Stromal cell of bone marrow (primary cell): ENCODE data around the gene DNAJB5.
A peak's percentile ranks its signal among the peaks of the same experiment; 100 is the strongest.
"Not testable (repeated sequence)": the region's sequence is repeated elsewhere in the genome, so short reads cannot be mapped to it uniquely, and the experiment has no call there.

Source experiments
- DNase-seq: peaks from one replicate; pipeline ENCODE4 v3.0.0-alpha.2; 2012; ENCODE audit warnings: low read depth

The DNAJB5 gene

DNA sequence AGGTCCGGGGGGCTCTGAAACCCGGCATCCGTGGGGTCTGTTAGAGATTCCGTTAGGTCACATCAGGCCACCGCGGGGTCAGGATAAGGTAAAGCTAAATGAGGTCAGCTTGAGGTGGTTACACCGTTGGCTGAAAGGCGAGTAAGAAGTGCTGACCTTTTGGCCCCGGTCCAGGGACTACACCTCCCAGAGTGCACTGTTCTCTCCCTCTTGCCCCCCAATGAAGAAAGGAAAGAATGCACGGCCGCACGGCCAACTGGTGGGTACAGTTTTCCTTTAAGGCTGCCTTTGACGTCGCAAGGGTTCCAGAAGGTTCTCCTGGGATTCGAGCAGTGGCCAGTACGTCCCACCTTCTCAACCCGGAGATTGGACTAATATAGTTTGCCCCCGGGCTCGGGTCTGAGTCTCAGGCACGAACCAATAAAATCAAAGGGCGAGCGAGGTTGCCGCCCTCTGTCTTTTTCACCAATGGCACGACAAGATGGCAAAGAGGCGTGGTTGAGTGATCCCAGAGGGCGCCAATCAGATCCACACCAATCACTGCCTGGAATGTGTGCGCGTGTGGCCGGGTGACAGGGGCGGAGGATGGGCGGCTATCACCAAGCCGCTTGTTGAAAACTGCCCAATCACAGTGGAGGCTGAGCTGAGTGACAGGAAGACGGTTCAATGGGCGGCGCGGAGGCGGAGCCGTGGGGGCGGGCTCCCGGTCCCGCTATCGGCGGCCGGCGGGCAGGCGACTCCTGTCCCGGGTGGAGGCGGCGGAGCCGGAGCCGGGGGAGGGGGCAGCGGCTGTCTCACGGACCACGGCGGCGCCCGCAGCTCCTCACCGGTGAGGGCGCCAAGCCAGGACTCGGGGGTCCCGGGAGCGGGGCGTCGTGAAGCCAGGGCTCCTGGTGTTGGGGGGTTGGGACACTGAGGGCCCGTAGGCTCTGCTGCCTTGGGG lies at the start of gene DNAJB5:
Gene DNAJB5, plus strand, starts transcription at position 743 of the 943 bp plus-strand sequence. CDS start 886 bp downstream, outside the sequence.
- peak; percentile 99 for DNase-seq

DNA sequence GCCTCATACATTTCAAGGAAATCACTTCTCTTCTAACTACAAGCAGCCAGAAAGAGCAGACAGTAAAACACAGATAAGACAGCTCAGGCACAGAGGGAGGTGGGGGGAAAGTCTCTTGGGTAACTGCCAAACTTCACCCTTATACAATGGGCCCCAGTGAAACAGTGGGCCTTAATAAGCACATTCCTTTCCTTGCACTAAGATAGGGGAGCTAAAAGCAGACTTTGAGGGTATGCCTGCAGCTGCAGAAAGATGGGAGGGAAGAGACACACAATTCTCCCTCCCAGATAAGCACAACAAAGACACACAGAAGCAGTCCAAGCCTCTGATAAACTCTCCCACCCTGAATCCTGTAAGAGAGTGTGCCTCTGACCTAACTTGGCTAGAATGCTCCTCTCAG lies 49.6 kb upstream of the DNAJB5 start:
- not testable (repeated sequence) for DNase-seq

GRCh38 chr9:34948451-34948850 lies 41.1 kb upstream of the DNAJB5 start:
- no peak for DNase-seq

GRCh38 chr9:34954225-34954624 lies 35.3 kb upstream of the DNAJB5 start:
- no peak for DNase-seq

GRCh38 chr9:34956066-34956465 lies 33.5 kb upstream of the DNAJB5 start:
- DNase-seq: not testable (repeated sequence)

DNA sequence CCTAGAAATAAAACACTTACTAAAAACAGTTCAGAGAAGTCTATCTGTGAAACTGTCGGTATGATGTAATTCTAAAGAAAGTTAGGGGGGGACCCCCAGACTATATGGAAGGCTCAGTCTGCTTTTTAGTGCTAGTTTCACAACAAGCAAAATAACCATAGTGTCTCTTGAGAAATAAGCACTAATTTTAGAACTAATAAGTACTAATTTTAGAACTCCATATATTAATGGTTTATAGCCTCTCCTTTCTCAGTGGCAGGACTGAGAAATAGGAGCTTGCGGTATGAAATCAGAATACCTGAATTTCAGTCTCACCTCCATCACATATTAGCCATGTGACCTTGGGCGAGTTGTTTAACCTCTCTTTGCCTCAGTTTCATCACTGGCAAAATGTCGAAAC lies 32.9 kb upstream of the DNAJB5 start:
- no peak for DNase-seq

DNA sequence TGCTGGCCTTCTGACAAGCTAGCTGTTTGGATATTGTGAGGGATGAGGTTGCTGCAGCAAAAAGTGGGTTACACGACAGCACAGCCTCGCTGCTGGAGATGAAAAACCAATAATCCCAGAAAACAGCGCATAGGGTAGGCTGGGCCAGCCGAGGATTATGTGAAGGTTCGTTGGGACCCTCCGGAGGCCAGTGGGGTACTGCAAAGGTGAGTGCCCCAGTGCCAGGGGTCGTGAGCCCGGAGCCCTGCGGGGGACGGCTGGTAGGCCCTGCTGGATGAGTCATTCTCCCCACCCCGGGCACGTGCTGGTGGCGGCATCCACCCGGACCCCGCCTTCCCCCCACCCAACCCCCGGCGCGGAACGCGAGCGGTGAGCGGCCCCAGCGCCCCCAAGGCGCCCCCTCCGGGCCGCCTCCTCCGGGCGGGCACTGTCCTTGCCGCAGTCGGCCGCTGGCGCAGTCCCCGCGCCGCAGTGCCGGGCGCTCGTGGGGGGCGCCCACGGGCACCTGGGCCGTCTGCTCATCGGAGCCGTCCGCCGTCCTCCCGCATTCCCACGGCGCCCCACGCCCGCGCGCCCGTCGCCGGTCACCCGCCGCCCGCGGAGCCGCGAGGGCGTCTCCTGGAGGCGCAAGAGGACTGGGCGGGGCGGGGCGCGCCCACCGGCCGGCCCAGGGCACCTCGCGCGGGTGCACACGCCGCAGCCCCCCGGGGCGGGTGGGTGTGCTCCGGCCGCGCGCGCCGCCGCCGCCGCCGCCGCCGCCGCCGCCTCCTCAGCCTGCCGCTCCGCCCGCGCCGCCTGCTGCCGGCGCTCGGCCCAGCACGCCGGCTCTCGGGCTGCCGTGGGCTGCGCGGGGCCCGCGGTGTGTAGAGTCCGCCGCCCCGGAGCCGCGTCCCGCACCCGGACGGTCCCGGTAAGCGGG lies 31.8 kb upstream of the DNAJB5 start, which contains the start of gene PHF24:
Gene PHF24, plus strand, starts transcription at position 794 of the 919 bp plus-strand sequence. CDS start 13,014 bp downstream, outside the sequence.
- no peak for DNase-seq

GRCh38 chr9:34958411-34958982 lies 31.0 kb upstream of the DNAJB5 start:
- no peak for DNase-seq

DNA sequence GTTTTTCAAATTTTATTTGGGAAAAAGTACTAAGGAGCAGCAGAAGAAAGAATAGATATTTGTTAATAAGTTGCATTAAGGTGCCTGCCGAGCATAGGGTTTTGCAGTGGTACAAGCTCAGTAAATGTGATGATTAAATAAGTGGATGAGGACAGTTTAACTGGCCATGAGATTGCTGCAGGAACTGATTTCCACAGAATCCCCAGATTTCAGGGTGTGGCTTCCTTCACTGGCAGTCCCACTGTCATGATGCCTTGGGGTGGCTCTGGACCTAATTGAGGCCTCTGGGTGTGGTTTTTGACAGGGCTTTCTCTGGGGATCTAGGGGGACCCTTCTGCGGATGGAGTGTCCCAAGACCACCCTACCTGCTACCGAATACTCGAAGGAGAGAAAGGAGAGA lies 30.1 kb upstream of the DNAJB5 start:
- no peak for DNase-seq

- DNase-seq: peak; percentile 14
These were observed 27.7 kb upstream of the DNAJB5 start for GRCh38 chr9:34961574-34962490.

GRCh38 chr9:34962546-34962945 lies 27.0 kb upstream of the DNAJB5 start:
- no peak for DNase-seq

DNA sequence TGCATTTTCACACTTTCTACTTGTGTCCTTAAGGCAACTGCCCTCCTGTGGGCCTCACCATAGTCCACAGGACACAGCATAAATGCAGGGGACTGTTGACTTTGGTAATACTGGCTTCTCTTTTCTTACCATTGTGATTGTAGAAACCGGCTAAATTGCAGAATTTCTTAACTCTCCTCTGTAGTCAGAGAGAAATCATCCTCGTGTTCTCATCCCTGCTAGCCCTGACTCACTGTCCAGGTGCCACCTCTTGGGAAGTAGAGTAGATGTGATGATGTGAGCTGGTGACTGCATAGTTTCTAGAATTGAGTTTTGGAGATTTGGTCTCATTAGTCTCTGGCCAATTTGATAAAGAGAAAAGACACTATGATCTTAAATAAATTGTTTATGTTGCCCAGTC lies 26.0 kb upstream of the DNAJB5 start:
- no peak for DNase-seq

- DNase-seq: no peak
These were observed 25.1 kb upstream of the DNAJB5 start for GRCh38 chr9:34964458-34964857.

GRCh38 chr9:34971146-34971811 lies 18.3 kb upstream of the DNAJB5 start:
- no peak for DNase-seq

DNA sequence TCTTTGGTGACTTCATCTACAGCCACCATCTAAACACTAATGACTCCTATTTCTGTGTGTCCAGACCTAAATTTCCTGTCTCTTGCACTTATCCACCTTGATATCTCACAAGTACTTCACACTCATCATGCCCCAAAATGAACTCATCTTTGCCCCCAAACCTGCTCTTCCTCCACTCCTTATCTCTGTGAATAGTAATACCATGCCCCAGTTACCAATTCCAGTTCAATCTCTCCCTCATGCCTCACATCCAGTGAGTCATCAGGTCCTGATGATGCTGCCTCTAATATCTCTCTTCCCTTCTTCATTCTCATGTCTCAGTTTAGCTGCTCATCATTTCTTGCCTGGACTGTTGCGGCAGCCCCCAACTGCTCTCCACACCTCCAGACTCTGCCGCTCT lies 14.9 kb upstream of the DNAJB5 start:
- no peak for DNase-seq

DNA sequence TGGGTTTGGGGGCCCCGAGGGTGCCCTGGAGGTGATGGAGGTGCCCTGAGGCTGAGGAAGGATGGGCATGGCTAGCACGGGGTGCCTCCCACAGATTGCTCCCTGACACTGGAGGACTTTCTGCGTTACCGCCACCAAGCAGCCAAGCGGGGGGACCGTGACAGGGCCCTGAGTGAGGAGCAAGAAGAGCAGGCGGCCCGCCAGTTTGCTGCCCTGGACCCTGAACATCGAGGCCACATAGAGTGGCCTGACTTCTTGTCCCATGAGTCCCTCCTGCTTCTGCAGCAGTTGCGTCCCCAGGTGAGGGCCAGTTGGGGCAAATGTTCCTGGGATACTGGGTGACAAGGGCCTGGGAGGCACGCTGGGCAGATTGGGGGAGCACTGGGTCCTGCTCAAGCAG lies 13.1 kb upstream of the DNAJB5 start:
- DNase-seq: no peak

- DNase-seq: no peak
These were observed 12.6 kb upstream of the DNAJB5 start for GRCh38 chr9:34976992-34977391.

DNA sequence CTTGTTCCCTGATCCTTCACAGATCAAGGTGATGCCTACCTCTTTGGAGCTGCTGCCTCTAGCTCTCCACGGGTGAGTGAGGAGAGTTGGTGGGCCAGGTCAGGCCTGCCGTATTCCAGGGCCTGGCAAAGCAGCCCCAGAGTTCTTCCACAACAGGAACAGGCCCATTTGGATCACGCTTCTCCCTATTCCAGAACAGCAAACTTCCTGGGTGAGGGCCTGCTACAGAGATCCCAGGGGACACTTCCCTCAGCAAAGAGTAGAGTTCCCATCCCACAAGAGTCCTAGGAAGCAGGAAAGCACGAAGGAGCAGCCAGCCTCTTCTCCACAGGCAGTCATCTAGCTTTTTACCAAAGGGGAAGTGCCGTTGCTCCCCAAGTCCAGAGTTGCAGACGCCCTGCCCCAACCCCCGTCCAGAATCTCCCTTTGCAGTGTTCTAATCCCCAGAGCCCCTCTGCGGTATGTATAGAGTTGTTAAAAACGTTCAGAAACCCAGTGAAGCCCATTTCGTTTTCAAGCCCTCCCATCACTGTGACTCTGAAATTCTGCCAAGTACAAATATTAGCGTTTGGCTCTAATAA lies 9.3 kb upstream of the DNAJB5 start:
- DNase-seq: no peak

GRCh38 chr9:34982361-34982760 lies 7.2 kb upstream of the DNAJB5 start:
- DNase-seq: no peak

DNA sequence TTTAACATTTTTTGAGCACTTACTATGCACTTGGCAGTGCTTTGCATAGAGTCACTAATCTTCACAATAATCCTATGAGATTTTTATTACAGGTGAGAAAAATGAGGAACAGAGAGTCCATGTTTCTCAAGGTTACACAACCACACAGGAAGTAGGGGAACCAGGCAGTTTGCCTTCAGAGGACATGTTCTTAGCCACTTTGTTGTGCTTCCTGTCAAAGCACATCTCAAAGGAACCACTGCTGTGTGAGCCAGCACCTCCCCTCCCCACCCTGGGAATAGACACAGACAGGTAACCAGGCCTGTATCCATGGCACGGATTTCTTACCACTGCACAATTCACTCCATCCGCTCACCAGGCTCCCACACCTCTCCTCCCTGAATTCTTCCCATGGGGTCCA lies 6.3 kb upstream of the DNAJB5 start:
- DNase-seq: no peak
